Mesenchymal stem cell (in vitro differentiated cells and primary cell): Measurements from ENCODE around the gene FARS2.
A peak's percentile ranks its signal among the peaks of the same experiment; 100 is the strongest.

Source experiments
- DNase-seq: peaks from one replicate; pipeline ENCODE4 v3.0.0-alpha.2; 2013
- H2AFZ ChIP-seq: one replicate; pipeline ENCODE4 v1.6.1; 2013; ENCODE audit warnings: low read depth, mild to moderate bottlenecking, control low read depth, inconsistent platforms, low read length, moderate library complexity
- H2AK5ac ChIP-seq: 2 replicates; pipeline ENCODE4 v1.6.1; 2013; ENCODE audit warnings: low read length, moderate library complexity, mild to moderate bottlenecking, inconsistent platforms; ENCODE audit not compliant: severe bottlenecking
- H2BK120ac ChIP-seq: one replicate; pipeline ENCODE4 v1.6.1; 2013; ENCODE audit warnings: low read depth, mild to moderate bottlenecking, inconsistent platforms, low read length, moderate library complexity
- H2BK12ac ChIP-seq, 2 experiments: one replicate each; pipeline ENCODE4 v1.6.1; 2013; ENCODE audit warnings: inconsistent platforms in 2 of 2, low read length in 2 of 2, mild to moderate bottlenecking in 2 of 2, moderate library complexity in 2 of 2, control low read depth in 1 of 2
- H2BK15ac ChIP-seq: one replicate; pipeline ENCODE4 v1.6.1; 2013; ENCODE audit warnings: mild to moderate bottlenecking, low read depth, inconsistent platforms; ENCODE audit not compliant: poor library complexity, severe bottlenecking
- H2BK5ac ChIP-seq: 2 replicates; pipeline ENCODE4 v1.6.1; 2013; ENCODE audit warnings: low read depth, mild to moderate bottlenecking, low read length, control low read depth, inconsistent platforms; ENCODE audit not compliant: poor library complexity, severe bottlenecking
- H3K14ac ChIP-seq, 2 experiments: one replicate each; pipeline ENCODE4 v1.6.1; 2013; ENCODE audit warnings: inconsistent platforms in 2 of 2, low read length in 2 of 2, control low read depth in 1 of 2, mild to moderate bottlenecking in 1 of 2, moderate library complexity in 1 of 2
- H3K18ac ChIP-seq, 2 experiments: one replicate each; pipeline ENCODE4 v1.6.1; 2013; ENCODE audit warnings: inconsistent platforms in 2 of 2, low read length in 2 of 2, control low read depth in 1 of 2, low read depth in 1 of 2, mild to moderate bottlenecking in 1 of 2
- H3K23ac ChIP-seq, 2 experiments: one replicate each; pipeline ENCODE4 v1.6.1; 2013; ENCODE audit warnings: inconsistent platforms in 2 of 2, low read length in 2 of 2, mild to moderate bottlenecking in 2 of 2, moderate library complexity in 2 of 2, control low read depth in 1 of 2
- H3K27ac ChIP-seq: 2 replicates; pipeline ENCODE4 v1.5.1; 2013; ENCODE audit warnings: mild to moderate bottlenecking, moderate library complexity, low read length, control low read depth, inconsistent platforms; ENCODE audit not compliant: poor library complexity, severe bottlenecking
- H3K27me3 ChIP-seq, 2 experiments: 2 replicates each; pipeline versions ENCODE4 v1.6.1 to v1.7.0; 2013; ENCODE audit warnings: low read length in 2 of 2, mild to moderate bottlenecking in 2 of 2, moderate library complexity in 2 of 2, control low read depth in 1 of 2, inconsistent platforms in 1 of 2; ENCODE audit not compliant: control insufficient read depth in 1 of 2, insufficient read depth in 1 of 2
- H3K36me3 ChIP-seq, 2 experiments: 2 replicates each; pipeline versions ENCODE4 v1.6.1 to v1.7.0; 2013; ENCODE audit warnings: low read length in 2 of 2, control low read depth in 1 of 2, inconsistent platforms in 1 of 2, low read depth in 1 of 2, mild to moderate bottlenecking in 1 of 2; ENCODE audit not compliant: insufficient read depth in 2 of 2, control insufficient read depth in 1 of 2
- H3K4ac ChIP-seq, 2 experiments: one replicate each; pipeline ENCODE4 v1.6.1; 2013; ENCODE audit warnings: inconsistent platforms in 2 of 2, low read length in 2 of 2, mild to moderate bottlenecking in 2 of 2, moderate library complexity in 2 of 2, control low read depth in 1 of 2, low read depth in 1 of 2
- H3K4me1 ChIP-seq: 2 replicates; pipeline ENCODE4 v1.6.1; 2013; ENCODE audit warnings: low read depth, low read length, control low read depth; ENCODE audit not compliant: control insufficient read depth, insufficient read depth
- H3K4me2 ChIP-seq: 2 replicates; pipeline ENCODE4 v1.6.1; 2013; ENCODE audit warnings: low read length, mild to moderate bottlenecking, inconsistent platforms; ENCODE audit not compliant: poor library complexity, severe bottlenecking
- H3K4me3 ChIP-seq, 2 experiments: 2 replicates each; pipeline versions ENCODE4 v1.5.1 to v1.7.0; 2013; ENCODE audit warnings: low read length in 2 of 2, mild to moderate bottlenecking in 2 of 2, control low read depth in 1 of 2, low read depth in 1 of 2; ENCODE audit not compliant: insufficient read depth in 1 of 2
- H3K79me1 ChIP-seq: replicated peaks from 2 replicates; pipeline ENCODE4 v1.6.1; 2013; ENCODE audit warnings: mild to moderate bottlenecking, control low read depth, low read length, inconsistent platforms; ENCODE audit not compliant: poor library complexity, severe bottlenecking
- H3K9ac ChIP-seq: 2 replicates; pipeline ENCODE4 v1.7.0; 2013; ENCODE audit warnings: mild to moderate bottlenecking, low read length, moderate library complexity
- H3K9me3 ChIP-seq: 2 replicates; pipeline ENCODE4 v1.7.0; 2013; ENCODE audit warnings: mild to moderate bottlenecking, low read length; ENCODE audit not compliant: control insufficient read depth
- H4K8ac ChIP-seq: one replicate; pipeline ENCODE4 v1.6.1; 2013; ENCODE audit warnings: inconsistent platforms, mild to moderate bottlenecking, low read length, moderate library complexity
- H4K91ac ChIP-seq: one replicate; pipeline ENCODE4 v1.6.1; 2013; ENCODE audit warnings: mild to moderate bottlenecking, low read length, inconsistent platforms
- WGBS: methylation state at CpG from one replicate; pipeline ENCODE4 v1.1.7; 2013; ENCODE audit warnings: mixed read lengths; 5-methylcytosine and 5-hydroxymethylcytosine counted together

FARS2 gene

DNA sequence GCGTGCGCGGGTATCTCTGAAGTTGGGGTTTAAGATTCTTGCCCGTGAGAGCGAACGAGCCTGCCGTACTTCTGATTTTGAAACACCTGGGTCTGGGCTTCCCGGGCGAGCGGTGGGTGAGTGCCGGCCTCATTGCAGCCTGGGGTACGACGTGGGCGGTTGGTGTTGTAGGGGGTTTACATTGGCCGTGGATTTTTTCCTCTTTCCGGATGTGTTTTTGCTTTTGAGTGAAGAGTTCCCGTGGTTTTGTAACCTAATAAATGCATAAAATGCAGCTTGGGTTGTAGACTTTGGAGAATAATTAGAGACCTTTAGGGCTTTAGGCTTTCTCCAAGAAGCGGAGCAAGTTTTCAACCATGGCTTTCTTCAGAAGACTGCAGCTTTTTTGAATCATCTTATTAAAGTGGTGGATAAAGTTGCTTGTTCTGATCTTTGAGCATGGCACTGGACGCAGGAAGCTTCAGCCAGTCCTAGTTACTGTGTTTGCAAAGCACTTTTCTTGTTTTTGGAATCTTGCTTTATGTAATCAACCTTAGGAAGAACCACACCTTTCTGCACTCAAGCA is 314 bp downstream of the FARS2 start:
- WGBS = under 1% methylated on average over 19 of the region's 19 CpGs
- H3K18ac ChIP-seq = no peak overlapping the region

GRCh38 chr6:5266423-5266822 is 5.1 kb downstream of the FARS2 start:
- Histone ChIP-seq H2BK12ac (no peak overlapping the region), H2AK5ac (no peak overlapping the region), H3K4me1 (peaks cover 2% of the 10 kb centered on the region), H4K8ac (no peak overlapping the region), H2BK120ac (no peak overlapping the region), H3K9me3 (no peaks in the 10 kb centered on the region), H3K23ac (no peak overlapping the region), H3K4ac (no peak overlapping the region), H2AFZ (no peak overlapping the region), H3K9ac (no peak overlapping the region), H2BK15ac (no peak overlapping the region), H3K14ac (no peak overlapping the region), H3K36me3 (peaks cover 0 to 3% of the 10 kb centered on the region in 2 experiments), H3K18ac (no peak overlapping the region), H3K79me1 (peaks cover 20% of the 10 kb centered on the region), H3K27ac (no peak overlapping the region), H2BK5ac (no peak overlapping the region), H3K4me2 (no peak overlapping the region), H4K91ac (no peak overlapping the region), H3K4me3 (no peak overlapping the region), H3K27me3 (no peaks in the 10 kb centered on the region)
- no CpG with 5 or more reads among the region's 2 CpGs for WGBS
- DNase-seq = no peak

More for the DNA sequence above, 314 bp downstream of the FARS2 start:
- no peak overlapping the region for H2AK5ac ChIP-seq
- H3K14ac ChIP-seq = no peak overlapping the region
- H3K23ac ChIP-seq = no peak overlapping the region
- DNase-seq = no peak
- peak overlapping the region; percentile 91 for H3K4me2 ChIP-seq
- H3K36me3 ChIP-seq = peaks cover 9 to 10% of the 10 kb centered on the region in 2 experiments
- H2BK12ac ChIP-seq = no peak overlapping the region
- H3K27me3 ChIP-seq = no peaks in the 10 kb centered on the region
- H3K9me3 ChIP-seq = no peaks in the 10 kb centered on the region
- H2BK120ac ChIP-seq = no peak overlapping the region
- peak overlapping the region; percentile 97 for H3K27ac ChIP-seq
- H3K4me1 ChIP-seq = peaks cover 7% of the 10 kb centered on the region
- H4K91ac ChIP-seq = no peak overlapping the region
- peak overlapping the region; percentile 99 for H3K9ac ChIP-seq
- peak overlapping the region; percentile 2 for H2BK15ac ChIP-seq
- peak overlapping the region; percentile 82 to 97 for H3K4me3 ChIP-seq
- H4K8ac ChIP-seq = peak overlapping the region; percentile 76
- peak overlapping the region; percentile 62 for H2AFZ ChIP-seq
- peak overlapping the region in 1 of 2 experiments; percentile 47 for H3K4ac ChIP-seq
- H2BK5ac ChIP-seq = peak overlapping the region; percentile 91
- H3K79me1 ChIP-seq = peaks cover 36% of the 10 kb centered on the region

DNA sequence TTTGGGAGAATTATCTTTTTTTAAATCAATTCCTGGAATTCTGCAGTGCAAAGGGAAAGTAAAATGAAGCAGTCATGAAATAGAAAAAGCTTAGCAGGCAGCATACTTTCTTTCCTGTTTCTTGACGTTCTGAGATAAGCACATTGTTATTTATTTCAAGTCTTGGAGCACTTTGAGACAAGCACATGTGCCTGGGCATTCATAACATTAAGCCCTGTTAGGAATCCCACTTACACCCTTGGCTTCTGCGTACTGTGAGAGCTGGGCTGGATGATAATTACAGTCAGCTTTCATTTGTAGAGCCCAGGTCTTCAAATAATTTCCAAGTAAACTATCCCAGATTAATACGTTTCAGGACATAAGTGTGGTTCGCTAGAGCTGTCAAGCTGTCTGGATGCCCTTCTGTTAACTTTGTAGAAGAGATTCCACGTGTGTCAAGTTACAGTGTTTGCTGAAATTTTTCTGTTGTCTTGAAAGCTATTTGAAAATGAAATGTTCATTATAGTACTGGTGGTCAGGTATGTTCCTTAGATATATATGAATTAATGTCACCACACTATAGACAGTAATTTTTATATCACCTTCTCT is 8.9 kb downstream of the FARS2 start:
- Histone ChIP-seq H3K4me3 (no peak overlapping the region), H3K4me2 (no peak overlapping the region), H2BK120ac (no peak overlapping the region), H2BK5ac (no peak overlapping the region), H2AFZ (no peak overlapping the region), H3K27me3 (no peaks in the 10 kb centered on the region), H3K4ac (no peak overlapping the region), H3K18ac (no peak overlapping the region), H3K27ac (no peak overlapping the region), H3K23ac (no peak overlapping the region), H4K8ac (no peak overlapping the region), H3K9me3 (no peaks in the 10 kb centered on the region), H3K14ac (no peak overlapping the region), H3K79me1 (peaks cover 24% of the 10 kb centered on the region), H3K36me3 (peaks cover 0 to 3% of the 10 kb centered on the region in 2 experiments), H2AK5ac (no peak overlapping the region), H4K91ac (no peak overlapping the region), H2BK12ac (no peak overlapping the region), H2BK15ac (no peak overlapping the region), H3K4me1 (no peaks in the 10 kb centered on the region), H3K9ac (no peak overlapping the region)
- peak; percentile 19 for DNase-seq
- WGBS = 45% methylated on average over 5 of the region's 5 CpGs

DNA sequence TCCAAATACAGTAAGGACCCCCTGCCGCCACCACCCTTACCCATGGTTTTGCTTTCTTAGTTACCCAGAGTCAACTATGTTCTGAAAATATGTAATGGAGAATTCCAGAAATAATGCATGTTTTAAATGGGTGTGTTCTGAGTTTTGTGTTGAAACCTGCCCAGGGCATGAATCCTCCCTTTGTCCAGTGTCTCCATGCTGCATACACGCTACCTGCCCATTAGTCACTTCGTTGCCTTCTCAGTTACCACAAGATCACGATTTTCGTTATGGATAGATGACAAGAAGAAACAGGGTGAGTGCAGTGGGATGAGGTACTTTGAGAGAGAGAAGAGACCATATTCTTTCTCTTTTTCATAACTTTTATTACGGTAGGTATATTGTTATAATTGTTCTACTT is 10.6 kb downstream of the FARS2 start:
- H3K4ac ChIP-seq = no peak overlapping the region
- H3K4me1 ChIP-seq = no peaks in the 10 kb centered on the region
- H3K9me3 ChIP-seq = no peaks in the 10 kb centered on the region
- no peak for DNase-seq
- no peak overlapping the region for H3K27ac ChIP-seq
- no peak overlapping the region for H4K91ac ChIP-seq
- H3K9ac ChIP-seq = no peak overlapping the region
- no peak overlapping the region for H3K4me3 ChIP-seq
- no peak overlapping the region for H2BK15ac ChIP-seq
- H2BK12ac ChIP-seq = no peak overlapping the region
- no peak overlapping the region for H2AFZ ChIP-seq
- H3K79me1 ChIP-seq = peaks cover 22% of the 10 kb centered on the region
- H3K14ac ChIP-seq = no peak overlapping the region
- no peak overlapping the region for H2BK5ac ChIP-seq
- H3K4me2 ChIP-seq = no peak overlapping the region
- no peak overlapping the region for H2BK120ac ChIP-seq
- H4K8ac ChIP-seq = no peak overlapping the region
- H3K23ac ChIP-seq = no peak overlapping the region
- peaks cover 0 to 3% of the 10 kb centered on the region in 2 experiments for H3K36me3 ChIP-seq
- no peaks in the 10 kb centered on the region for H3K27me3 ChIP-seq
- H2AK5ac ChIP-seq = no peak overlapping the region
- no peak overlapping the region for H3K18ac ChIP-seq
- 94% methylated on average over 4 of the region's 6 CpGs for WGBS
